ENCODE measurements around the gene FCHSD1.

GRCh38 chr5:141654298-141654697 lies 3.1 kb upstream of the FCHSD1 start:
- TF ChIP-seq, protein P1, sequence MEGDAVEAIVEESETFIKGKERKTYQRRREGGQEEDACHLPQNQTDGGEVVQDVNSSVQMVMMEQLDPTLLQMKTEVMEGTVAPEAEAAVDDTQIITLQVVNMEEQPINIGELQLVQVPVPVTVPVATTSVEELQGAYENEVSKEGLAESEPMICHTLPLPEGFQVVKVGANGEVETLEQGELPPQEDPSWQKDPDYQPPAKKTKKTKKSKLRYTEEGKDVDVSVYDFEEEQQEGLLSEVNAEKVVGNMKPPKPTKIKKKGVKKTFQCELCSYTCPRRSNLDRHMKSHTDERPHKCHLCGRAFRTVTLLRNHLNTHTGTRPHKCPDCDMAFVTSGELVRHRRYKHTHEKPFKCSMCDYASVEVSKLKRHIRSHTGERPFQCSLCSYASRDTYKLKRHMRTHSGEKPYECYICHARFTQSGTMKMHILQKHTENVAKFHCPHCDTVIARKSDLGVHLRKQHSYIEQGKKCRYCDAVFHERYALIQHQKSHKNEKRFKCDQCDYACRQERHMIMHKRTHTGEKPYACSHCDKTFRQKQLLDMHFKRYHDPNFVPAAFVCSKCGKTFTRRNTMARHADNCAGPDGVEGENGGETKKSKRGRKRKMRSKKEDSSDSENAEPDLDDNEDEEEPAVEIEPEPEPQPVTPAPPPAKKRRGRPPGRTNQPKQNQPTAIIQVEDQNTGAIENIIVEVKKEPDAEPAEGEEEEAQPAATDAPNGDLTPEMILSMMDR (conservative IDR thresholded peaks at IDR 0.05; ENCODE audit: low read length): no peak
- TF ChIP-seq EZH2phosphoT487 (IDR thresholded peaks at IDR 0.05; ENCODE audit: borderline replicate concordance): no peak

Data from Loucy (cell line).